G401 (cell line): Measurements from ENCODE around the gene ATP5PB. TPM values are rescaled to one million over a fixed set of nuclear protein-coding genes. Genes with fewer than 3 reads are reported as not detected.

ENCODE experiments used
- DNase-seq: peaks from one replicate; pipeline ENCODE4 v3.0.0-alpha.2; 2015; ENCODE audit warnings: low spot score
- in situ Hi-C: cut with HindIII; loops from 2 replicates; pipeline ENCODE4 v1.10.0; 2016; ENCODE audit warnings: low sequenced_read_pairs, mixed read lengths
- total RNA-seq: library from RNA; depleted of rRNA; stranded (reverse); fragments of >200 nt; shearing (Covaris generic); gene quantifications from 2 replicates; pipeline ENCODE4 v1.2.3, GENCODE V29; 2014; rRNA removed

ATP5PB gene
- total RNA-seq, 1 experiment from 2014 or later = 851 TPM

GRCh38 chr1:111499026-111499785, 49.9 kb downstream of the ATP5PB start:
- DNase-seq = no peak
- in situ Hi-C loops = no loop called here

GRCh38 chr1:111501645-111502044, 52.4 kb downstream of the ATP5PB start:
- no peak for DNase-seq
- in situ Hi-C loops = no loop called here

GRCh38 chr1:111503585-111504060, 54.4 kb downstream of the ATP5PB start, which contains the start of the genes ADORA3 and TMIGD3:
Gene ADORA3, minus strand, starts transcription at chr1:111503633. Its CDS starts 279 bp downstream, at chr1:111503354.
Gene TMIGD3, minus strand, starts transcription at chr1:111503633. Its CDS starts 279 bp downstream, at chr1:111503354.
- no peak for DNase-seq
- in situ Hi-C loops = no loop called here

DNA sequence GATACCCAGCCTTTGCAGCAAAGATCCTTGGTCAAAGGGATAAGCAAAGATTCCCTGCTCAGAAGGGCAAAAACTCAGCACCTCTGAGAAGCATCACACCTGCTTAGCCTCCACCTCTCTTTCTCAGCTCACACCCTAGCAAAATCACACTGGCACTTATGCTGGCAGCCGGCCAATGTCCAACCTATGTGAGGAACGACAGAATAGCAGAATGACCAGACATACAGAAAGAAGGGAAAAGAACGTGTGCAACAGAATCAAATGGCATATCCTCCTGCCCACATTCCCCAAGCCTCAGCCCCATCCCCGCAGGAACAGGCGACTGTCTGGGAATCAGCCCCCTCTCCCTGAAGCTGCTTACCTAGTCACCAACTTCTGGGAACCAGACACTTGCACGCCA, 54.8 kb downstream of the ATP5PB start:
- in situ Hi-C loops = no loop called here
- DNase-seq = no peak

DNA sequence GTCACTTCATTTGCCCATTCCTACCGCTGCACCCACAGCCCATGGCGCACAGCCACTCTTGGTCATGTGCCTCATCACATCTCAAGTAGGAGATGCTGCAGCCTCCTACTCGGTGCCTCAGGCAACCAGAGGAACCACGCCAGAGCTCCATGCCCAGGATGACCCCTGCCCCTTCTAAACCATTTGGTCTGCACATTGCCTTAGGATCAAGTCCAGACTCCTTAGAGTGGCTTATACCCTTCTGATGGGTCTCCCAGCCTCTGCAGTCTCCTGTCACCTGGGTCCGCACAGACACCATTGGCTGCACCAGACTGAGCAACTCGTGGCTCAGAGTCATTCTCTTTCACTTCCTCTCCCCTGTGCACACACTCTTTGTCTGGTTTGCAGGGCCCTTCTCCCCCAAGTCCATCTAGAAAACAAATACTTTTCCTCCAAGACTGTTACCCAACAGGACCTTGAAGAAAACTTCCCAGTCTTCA, 56.4 kb downstream of the ATP5PB start:
- in situ Hi-C loops = no loop called here
- DNase-seq = no peak

DNA sequence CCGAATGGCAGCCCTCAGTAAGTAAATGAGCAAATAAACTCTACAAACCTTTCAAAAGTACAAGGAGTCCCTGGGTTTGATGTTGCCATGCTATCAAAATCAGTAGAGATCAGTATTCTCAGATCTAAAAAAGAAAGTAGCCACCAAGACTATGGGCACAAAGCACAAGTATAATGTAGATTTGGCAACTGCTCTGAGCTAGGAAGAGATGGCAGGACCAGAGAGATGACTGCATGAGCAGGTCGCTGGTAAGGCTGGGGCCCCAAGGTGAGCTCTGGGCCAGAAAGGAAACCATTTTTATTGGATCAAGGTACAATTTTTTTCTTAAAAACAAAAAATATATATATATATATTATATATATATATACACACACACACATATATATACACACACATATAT, 57.3 kb downstream of the ATP5PB start:
- in situ Hi-C loops = no loop called here
- DNase-seq = no peak

DNA sequence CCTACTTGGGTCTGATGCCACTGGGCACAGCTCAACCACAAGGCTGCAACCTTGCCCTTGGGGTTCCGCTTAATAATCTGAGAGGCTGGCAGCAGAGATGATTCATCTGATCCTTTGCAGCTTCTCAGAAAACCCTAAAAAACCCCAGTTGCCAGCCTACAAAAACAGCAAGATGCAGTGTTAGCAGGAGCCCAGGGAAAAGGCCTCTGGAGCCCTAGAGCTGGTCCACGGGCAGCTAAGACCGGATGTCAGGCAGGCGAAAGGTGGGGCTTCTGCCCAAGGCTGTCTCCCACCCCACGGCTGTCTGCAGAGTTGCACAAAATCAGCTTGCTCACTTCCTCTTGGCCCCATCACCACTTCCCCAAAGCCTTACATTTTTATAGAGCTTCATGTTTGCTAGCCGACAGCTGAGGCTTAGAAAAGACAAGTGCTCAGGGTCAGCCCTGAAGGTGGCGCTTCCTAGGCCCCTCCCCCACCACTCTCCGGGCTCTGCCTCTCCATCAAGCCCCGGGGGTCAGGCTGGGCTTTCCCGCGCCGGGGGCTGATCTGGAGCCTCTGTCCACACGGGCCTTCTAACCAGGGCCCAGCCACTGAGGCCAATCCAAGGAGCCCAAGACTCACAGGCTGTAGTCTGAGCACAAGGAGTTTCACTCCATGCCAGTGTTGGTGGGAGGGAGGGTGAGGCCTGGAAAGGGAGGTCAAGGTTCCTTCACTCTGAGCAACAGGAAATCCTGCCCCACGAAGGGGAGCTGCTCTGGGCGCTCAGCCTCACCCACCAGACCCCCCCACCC, 58.3 kb downstream of the ATP5PB start:
- no peak for DNase-seq
- in situ Hi-C loops = no loop called here

DNA sequence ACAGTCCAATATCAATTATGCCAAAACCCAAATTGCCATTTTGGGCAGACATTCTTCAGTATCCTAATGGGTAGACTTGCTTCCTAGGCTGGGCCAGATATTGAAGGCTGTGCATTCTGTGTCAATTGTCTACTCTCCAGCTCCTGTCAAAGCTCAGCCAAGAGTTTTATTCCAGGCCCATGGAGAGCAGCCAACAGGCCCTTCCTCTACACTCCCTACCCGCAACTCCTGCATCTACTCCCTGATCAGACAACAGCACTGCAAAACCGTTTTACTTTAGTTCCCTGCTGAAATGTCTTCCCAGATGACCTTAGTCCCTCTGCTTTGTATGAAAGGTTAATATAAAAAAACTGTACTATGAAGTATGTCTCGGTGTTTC, 60.7 kb downstream of the ATP5PB start:
- in situ Hi-C loops = no loop called here
- peak; percentile 11 for DNase-seq

DNA sequence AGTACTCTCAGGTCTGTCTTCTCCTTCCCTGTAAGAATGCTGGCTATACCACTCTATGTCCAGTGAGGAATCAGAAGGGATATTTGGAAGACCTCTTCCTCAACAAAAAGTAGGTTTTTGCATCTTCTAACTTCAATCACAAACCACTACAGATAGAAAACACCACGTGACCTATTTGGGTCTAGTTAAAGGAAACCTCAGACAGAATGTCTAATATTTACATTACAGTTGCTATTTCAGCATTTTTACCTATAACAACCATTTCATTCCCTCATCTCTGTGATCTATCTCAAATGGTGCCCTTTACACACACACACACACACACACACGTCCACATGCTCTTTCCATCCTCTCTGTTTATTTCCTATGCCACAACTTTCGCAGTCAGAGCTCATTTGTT, 62.1 kb downstream of the ATP5PB start:
- in situ Hi-C loops = no loop called here
- DNase-seq = no peak

Other genes starting within 250 kb of the ATP5PB start
- not detected in 2 replicates for gene DENND2D, start 248.8 kb upstream of the ATP5PB start, total RNA-seq
- gene CHI3L2, start 221.8 kb upstream of the ATP5PB start, total RNA-seq = not detected in 2 replicates
- gene CHIA, start 158.6 kb upstream of the ATP5PB start, total RNA-seq = not detected in 2 replicates
- gene OVGP1, start 21.7 kb upstream of the ATP5PB start, total RNA-seq = not detected in 2 replicates
- gene WDR77, start 208 bp upstream of the ATP5PB start, total RNA-seq = 89.2 and 134 TPM in 2 replicates
- gene C1orf162, start 24.5 kb downstream of the ATP5PB start, total RNA-seq = 0.51 TPM in 1 of 2 replicates, not detected in the other
- gene ADORA3, start 54.2 kb downstream of the ATP5PB start, total RNA-seq = not detected in 2 replicates
- gene TMIGD3, start 54.2 kb downstream of the ATP5PB start, total RNA-seq = not detected in 2 replicates
- 29.9 and 38.6 TPM in 2 replicates for gene RAP1A, start 170.3 kb downstream of the ATP5PB start, total RNA-seq